Activated CD4-positive, alpha-beta T cell treated with anti-CD3 and anti-CD28 coated beads, Interleukin-10, Interleukin-2, amounts not matched to agents 100 ng/mL and 50 ng/mL, durations not matched to agents 16 hours and 8 hours (primary cell): ENCODE measurements around the gene AFAP1L2.

Experiments used
- DNase-seq: peaks from one replicate; pipeline ENCODE4 v3.0.0-alpha.2; 2020

Gene AFAP1L2

GRCh38 chr10:114258274-114258840, 145.9 kb downstream of the AFAP1L2 start:
- DNase-seq = no peak

GRCh38 chr10:114257498-114257897, 146.8 kb downstream of the AFAP1L2 start:
- DNase-seq = no peak

- no peak for DNase-seq
Observed at GRCh38 chr10:114256822-114257221, 147.5 kb downstream of the AFAP1L2 start.

- no peak for DNase-seq
Observed at GRCh38 chr10:114256008-114256765, 148.1 kb downstream of the AFAP1L2 start.

GRCh38 chr10:114255227-114255626, 149.1 kb downstream of the AFAP1L2 start:
- DNase-seq = no peak

- no peak for DNase-seq
Observed at GRCh38 chr10:114252883-114253282, 151.4 kb downstream of the AFAP1L2 start.

GRCh38 chr10:114252092-114252491, 152.2 kb downstream of the AFAP1L2 start:
- no peak for DNase-seq

- no peak for DNase-seq
Observed at GRCh38 chr10:114250716-114251115, 153.6 kb downstream of the AFAP1L2 start.

- no peak for DNase-seq
Observed at GRCh38 chr10:114250236-114250635, 154.1 kb downstream of the AFAP1L2 start.

- no peak for DNase-seq
Observed at GRCh38 chr10:114246679-114247305, 157.5 kb downstream of the AFAP1L2 start.

- DNase-seq = no peak
Observed at GRCh38 chr10:114245121-114245791, 159.0 kb downstream of the AFAP1L2 start.
